Body of pancreas (tissue), 4 donors: ENCODE data around the gene CDKAL1.

Experiments used
- POLR2A ChIP-seq, 3 donors: fragments of 450-650 bp; IDR thresholded peaks; one replicate each; pipeline ENCODE4 v1.6.1; 2016; ENCODE audit warnings: antibody characterized with exemption in 3 of 3, mild to moderate bottlenecking in 2 of 3
- TF ChIP-seq, protein P1 (sequence below), 7 experiments: fragments of 450-650 bp in 4 of 7; fragments of 200-600 bp in 3 of 7; sonication (generic) in 3 of 7; IDR thresholded peaks; one replicate each; pipeline ENCODE4 v1.5.1; 2016 to 2019; ENCODE audit warnings: antibody characterized with exemption in 7 of 7

DNA sequence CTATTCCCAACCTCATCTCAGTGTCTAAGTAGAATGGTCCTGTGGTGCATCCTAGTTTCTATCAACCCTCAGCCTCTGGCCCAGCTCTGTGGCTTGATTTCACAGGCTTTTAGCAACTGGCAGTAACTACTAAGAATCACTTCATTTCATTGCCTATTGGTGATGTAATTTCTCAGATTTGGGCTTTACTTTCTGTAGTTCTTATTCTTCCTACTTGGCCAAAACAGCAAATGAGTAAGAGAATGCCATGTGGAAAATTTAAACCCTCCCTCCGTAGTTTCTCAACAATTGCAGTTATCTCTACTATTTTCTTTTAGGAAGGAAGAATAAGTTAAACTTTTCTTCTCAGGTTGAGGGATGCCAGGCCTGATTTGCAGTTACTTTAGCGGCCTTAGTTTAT is 387.3 kb downstream of the CDKAL1 start:
- TF ChIP-seq, protein P1, sequence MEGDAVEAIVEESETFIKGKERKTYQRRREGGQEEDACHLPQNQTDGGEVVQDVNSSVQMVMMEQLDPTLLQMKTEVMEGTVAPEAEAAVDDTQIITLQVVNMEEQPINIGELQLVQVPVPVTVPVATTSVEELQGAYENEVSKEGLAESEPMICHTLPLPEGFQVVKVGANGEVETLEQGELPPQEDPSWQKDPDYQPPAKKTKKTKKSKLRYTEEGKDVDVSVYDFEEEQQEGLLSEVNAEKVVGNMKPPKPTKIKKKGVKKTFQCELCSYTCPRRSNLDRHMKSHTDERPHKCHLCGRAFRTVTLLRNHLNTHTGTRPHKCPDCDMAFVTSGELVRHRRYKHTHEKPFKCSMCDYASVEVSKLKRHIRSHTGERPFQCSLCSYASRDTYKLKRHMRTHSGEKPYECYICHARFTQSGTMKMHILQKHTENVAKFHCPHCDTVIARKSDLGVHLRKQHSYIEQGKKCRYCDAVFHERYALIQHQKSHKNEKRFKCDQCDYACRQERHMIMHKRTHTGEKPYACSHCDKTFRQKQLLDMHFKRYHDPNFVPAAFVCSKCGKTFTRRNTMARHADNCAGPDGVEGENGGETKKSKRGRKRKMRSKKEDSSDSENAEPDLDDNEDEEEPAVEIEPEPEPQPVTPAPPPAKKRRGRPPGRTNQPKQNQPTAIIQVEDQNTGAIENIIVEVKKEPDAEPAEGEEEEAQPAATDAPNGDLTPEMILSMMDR (IDR thresholded peaks at IDR 0.05) = no peak
- TF ChIP-seq POLR2A (IDR thresholded peaks at IDR 0.05) = no peak
